Measurements from ENCODE around the gene RNF128. TPM values are rescaled to one million over a fixed set of nuclear protein-coding genes. Genes with fewer than 3 reads are reported as not detected.

RNF128 gene
- total and polyA plus RNA-seq, 10 of the 15 experiments (the other 5 are each of a cell fraction or from before 2014, with no cell fraction given) = 0.10 TPM; not detected in 9

DNA sequence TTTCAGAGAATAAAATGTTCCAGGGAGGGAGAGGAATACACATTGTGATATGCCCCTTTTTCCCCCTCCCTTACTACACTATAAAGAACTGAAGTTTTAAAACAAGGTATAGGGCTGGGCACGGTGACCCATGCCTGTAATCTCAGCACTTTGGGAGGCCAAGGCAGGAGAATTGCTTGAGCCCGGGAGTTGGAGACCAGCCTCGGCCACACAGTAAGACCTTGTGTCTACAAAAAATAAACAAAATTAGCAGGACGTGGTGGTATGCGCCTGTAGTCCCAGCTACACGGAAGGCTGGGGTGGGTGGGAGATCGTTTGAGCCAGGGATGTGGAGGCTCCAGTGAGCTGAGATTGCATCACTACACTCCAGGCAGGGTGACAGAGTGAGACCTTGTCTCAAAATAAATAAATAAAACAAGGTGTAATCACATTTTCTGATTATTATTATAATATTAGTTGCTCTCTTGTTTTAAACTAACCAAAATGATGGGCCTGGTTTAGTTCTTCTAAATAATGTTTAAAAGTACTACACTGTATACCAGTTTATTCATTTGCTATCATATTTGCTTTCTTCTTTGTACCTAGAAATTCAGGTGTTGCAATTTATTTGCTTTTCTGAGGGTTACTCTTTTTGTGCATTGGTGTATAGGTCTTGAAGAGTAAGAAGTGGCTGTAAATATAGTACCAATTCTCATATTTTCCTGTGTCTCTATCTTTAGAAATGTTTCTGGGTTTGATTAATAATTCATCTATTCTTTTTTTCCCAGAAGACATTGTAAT is 84.8 kb downstream of the RNF128 start:
- ChIA-PET RAD21 (ENCODE audit: unreplicated experiment) (no interaction called here), CTCF (no interaction called here), POLR2A (no interaction called here), SMC1A (ENCODE audit: uncharacterized antibody, unreplicated experiment) (no interaction called here)
- no TSS peak for BruUV-seq (replicated peaks)
- DNase-seq (ENCODE audit: low read depth, low spot score) (no peak), FAIRE-seq (no peak), ATAC-seq (no peak)
- no peaks in the 10 kb centered on the region for H3K79me2 ChIP-seq (ENCODE audit: control insufficient read depth, insufficient read depth, low read length)
- no peak overlapping the region for H3K9ac ChIP-seq (ENCODE audit: control insufficient read depth, insufficient read depth, low read length)
- WGBS (ENCODE audit: insufficient coverage, insufficient replicate concordance, low lambda C conversion rate, missing lambda C conversion rate) = 35% methylated on average over 7 of the region's 7 CpGs
- H4K20me1 ChIP-seq (ENCODE audit: control insufficient read depth, insufficient read depth) = no peaks in the 10 kb centered on the region
- no peak overlapping the region for H2AFZ ChIP-seq (ENCODE audit: control insufficient read depth, low read depth, low read length)
- no peaks in the 10 kb centered on the region for H3K36me3 ChIP-seq (ENCODE audit: control insufficient read depth in 2 of 2, insufficient read depth in 2 of 2, low read length in 1 of 2)
- no peak overlapping the region for H3K27ac ChIP-seq (ENCODE audit: control insufficient read depth, insufficient read depth)
- H3K4me1 ChIP-seq (ENCODE audit: control insufficient read depth, insufficient read depth, low read length) = no peaks in the 10 kb centered on the region
- in situ Hi-C loops (cut with MboI) = no loop called here
- H3K4me3 ChIP-seq = no peak overlapping the region
- no peaks in the 10 kb centered on the region for H3K9me3 ChIP-seq (replicated peaks; ENCODE audit: control insufficient read depth, insufficient read depth, low read length)
- intact Hi-C loops (cut with micrococcal nuclease; ENCODE audit: unreplicated experiment) = no loop called here
- H3K27me3 ChIP-seq (replicated peaks in 1 of 2; ENCODE audit: control insufficient read depth in 2 of 2, insufficient read depth in 2 of 2, low read length in 1 of 2) = no peaks in the 10 kb centered on the region
- H3K4me2 ChIP-seq (ENCODE audit: control insufficient read depth, insufficient read depth) = no peak overlapping the region
- TF ChIP-seq CBFB (IDR thresholded peaks at IDR 0.05; ENCODE audit: low read depth) (no peak), JUNB (IDR thresholded peaks at IDR 0.05) (no peak), CREM (IDR thresholded peaks at IDR 0.05; ENCODE audit: low read depth) (no peak), JUND (IDR thresholded peaks at IDR 0.05; ENCODE audit: low read depth, low read length) (no peak), ZNF384 (IDR thresholded peaks at IDR 0.05; ENCODE audit: borderline replicate concordance, low read depth, low read length) (no peak), USF1 (IDR thresholded peaks at IDR 0.05; ENCODE audit: borderline replicate concordance, extremely low read length, insufficient read depth, low read depth, low read length) (no peak), TCF3 (IDR thresholded peaks at IDR 0.05; ENCODE audit: borderline replicate concordance, insufficient read depth, low read depth, low read length) (no peak), NFYA (IDR thresholded peaks at IDR 0.05; ENCODE audit: borderline replicate concordance, low read depth, low read length) (no peak), CHD1 (IDR thresholded peaks at IDR 0.05; ENCODE audit: low read depth, low read length) (no peak), FOS (IDR thresholded peaks at IDR 0.05; ENCODE audit: borderline replicate concordance, extremely low read depth, insufficient read length) (no peak), ZNF592 (IDR thresholded peaks at IDR 0.05) (no peak), BMI1 (IDR thresholded peaks at IDR 0.05; ENCODE audit: borderline replicate concordance) (no peak), KDM1A (IDR thresholded peaks at IDR 0.05; ENCODE audit: borderline replicate concordance) (no peak), RELA (IDR thresholded peaks at IDR 0.05; ENCODE audit: borderline replicate concordance, partially characterized antibody) (no peak), MXI1 (IDR thresholded peaks at IDR 0.05; ENCODE audit: low read depth, low read length) (no peak), SMAD1 (IDR thresholded peaks at IDR 0.05; ENCODE audit: low read depth, partially characterized antibody) (no peak)
- TF ChIP-seq, protein P1, sequence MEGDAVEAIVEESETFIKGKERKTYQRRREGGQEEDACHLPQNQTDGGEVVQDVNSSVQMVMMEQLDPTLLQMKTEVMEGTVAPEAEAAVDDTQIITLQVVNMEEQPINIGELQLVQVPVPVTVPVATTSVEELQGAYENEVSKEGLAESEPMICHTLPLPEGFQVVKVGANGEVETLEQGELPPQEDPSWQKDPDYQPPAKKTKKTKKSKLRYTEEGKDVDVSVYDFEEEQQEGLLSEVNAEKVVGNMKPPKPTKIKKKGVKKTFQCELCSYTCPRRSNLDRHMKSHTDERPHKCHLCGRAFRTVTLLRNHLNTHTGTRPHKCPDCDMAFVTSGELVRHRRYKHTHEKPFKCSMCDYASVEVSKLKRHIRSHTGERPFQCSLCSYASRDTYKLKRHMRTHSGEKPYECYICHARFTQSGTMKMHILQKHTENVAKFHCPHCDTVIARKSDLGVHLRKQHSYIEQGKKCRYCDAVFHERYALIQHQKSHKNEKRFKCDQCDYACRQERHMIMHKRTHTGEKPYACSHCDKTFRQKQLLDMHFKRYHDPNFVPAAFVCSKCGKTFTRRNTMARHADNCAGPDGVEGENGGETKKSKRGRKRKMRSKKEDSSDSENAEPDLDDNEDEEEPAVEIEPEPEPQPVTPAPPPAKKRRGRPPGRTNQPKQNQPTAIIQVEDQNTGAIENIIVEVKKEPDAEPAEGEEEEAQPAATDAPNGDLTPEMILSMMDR (IDR thresholded peaks at IDR 0.05 in 2 of 3, conservative IDR thresholded peaks at IDR 0.05 in 1 of 3; ENCODE audit: control insufficient read depth in 2 of 3, extremely low read depth in 1 of 3, insufficient read depth in 1 of 3, low read depth in 3 of 3, low read length in 3 of 3) = no peak

All from GM12878 (cell line).